Measurements from ENCODE around the gene ZNF609.

- TF ChIP-seq POLR2AphosphoS5 (IDR thresholded peaks at IDR 0.05; ENCODE audit: insufficient read depth in 1 of 2, low read depth in 1 of 2) (no peak), CTCF (IDR thresholded peaks at IDR 0.05) (no peak), POLR2A (IDR thresholded peaks at IDR 0.05) (no peak)
Observed at GRCh38 chr15:64454282-64454681, 6.1 kb upstream of the ZNF609 start.
